ENCODE results near the gene ELK4. TPM values are rescaled to one million over a fixed set of nuclear protein-coding genes. Genes with fewer than 3 reads are reported as not detected.

Gene ELK4
- total and polyA plus RNA-seq, 2 of the 13 experiments (the other 11 are each of a cell fraction or from before 2014, with no cell fraction given), result 8.3 to 13.1 TPM

DNA sequence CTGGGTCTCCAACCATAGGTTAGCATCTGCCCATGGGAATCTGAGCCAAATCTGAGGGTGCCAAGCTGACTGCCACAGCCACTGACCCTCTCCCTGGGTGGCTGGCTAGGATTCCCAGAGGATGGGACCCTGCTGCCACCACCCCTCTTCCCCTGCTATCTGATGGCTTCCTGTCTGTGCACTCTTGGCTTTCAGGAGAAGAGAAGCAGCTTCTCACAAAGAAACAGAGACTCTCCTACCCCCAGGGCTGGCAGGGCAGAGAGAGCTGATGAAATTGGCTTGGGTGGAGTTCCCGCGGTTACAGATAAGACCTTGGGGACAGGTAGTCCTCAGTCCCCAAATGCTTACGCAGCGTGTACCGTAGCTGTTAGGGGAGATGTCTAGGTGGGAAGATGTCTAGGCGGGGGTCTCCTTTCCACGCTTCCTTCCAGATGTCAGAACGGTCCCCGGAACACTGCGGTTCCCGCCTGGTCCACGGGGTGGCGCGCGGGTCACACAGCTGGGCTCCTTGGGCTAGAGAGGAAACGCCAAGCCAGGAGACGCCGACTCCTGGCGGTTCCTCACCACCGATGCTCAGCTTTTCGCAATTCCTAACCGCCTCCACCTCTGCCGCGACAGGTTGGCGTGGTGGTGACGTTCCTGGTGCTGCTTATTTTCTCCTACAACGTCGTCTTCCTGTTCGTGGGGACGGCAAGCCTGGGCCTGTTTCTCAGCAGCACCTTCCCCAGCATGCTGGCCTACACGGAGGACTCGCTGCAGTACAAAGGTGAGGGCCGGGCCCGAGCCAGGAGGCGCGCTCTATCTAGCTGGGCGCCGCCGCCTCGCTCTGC lies 40.1 kb downstream of the ELK4 start (continued):
- TF ChIP-seq, protein P1, sequence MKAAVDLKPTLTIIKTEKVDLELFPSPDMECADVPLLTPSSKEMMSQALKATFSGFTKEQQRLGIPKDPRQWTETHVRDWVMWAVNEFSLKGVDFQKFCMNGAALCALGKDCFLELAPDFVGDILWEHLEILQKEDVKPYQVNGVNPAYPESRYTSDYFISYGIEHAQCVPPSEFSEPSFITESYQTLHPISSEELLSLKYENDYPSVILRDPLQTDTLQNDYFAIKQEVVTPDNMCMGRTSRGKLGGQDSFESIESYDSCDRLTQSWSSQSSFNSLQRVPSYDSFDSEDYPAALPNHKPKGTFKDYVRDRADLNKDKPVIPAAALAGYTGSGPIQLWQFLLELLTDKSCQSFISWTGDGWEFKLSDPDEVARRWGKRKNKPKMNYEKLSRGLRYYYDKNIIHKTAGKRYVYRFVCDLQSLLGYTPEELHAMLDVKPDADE (CRISPR knock-in tag; IDR thresholded peaks at IDR 0.05), result 0 out of 2 replicates have a peak, but pooled peaks have one; percentile 51
- TF ChIP-seq STAT5B (CRISPR knock-in tag; IDR thresholded peaks at IDR 0.05) (no peak), KMT2A (CRISPR knock-in tag; IDR thresholded peaks at IDR 0.05) (peak; percentile 66), ZNF7 (CRISPR knock-in tag; IDR thresholded peaks at IDR 0.05) (no peak), KLF6 (CRISPR knock-in tag; IDR thresholded peaks at IDR 0.05) (0 out of 2 replicates have a peak, but pooled peaks have one; percentile 31), PLRG1 (conservative IDR thresholded peaks at IDR 0.05) (no peak), DPF2 (CRISPR knock-in tag; IDR thresholded peaks at IDR 0.05; ENCODE audit: borderline replicate concordance, low read depth) (no peak), MAFG (CRISPR knock-in tag; IDR thresholded peaks at IDR 0.05) (no peak), ZNF660 (CRISPR knock-in tag; IDR thresholded peaks at IDR 0.05; ENCODE audit: borderline replicate concordance, low read depth) (no peak), SRSF9 (IDR thresholded peaks at IDR 0.05; ENCODE audit: borderline replicate concordance, insufficient read depth, low read depth, low read length, poor library complexity, severe bottlenecking) (no peak), ZFP41 (CRISPR knock-in tag; IDR thresholded peaks at IDR 0.05; ENCODE audit: borderline replicate concordance) (0 out of 2 replicates have a peak, but pooled peaks have one; percentile 22), MED8 (CRISPR knock-in tag; IDR thresholded peaks at IDR 0.05; ENCODE audit: insufficient replicate concordance) (no peak), KDM5A (IDR thresholded peaks at IDR 0.05; ENCODE audit: borderline replicate concordance, low read length) (no peak), MXI1 (IDR thresholded peaks at IDR 0.05; ENCODE audit: borderline replicate concordance, low read depth, low read length) (peak; percentile 53; the same call in 1 of the 3 replicates)
- TF ChIP-seq, protein P2, sequence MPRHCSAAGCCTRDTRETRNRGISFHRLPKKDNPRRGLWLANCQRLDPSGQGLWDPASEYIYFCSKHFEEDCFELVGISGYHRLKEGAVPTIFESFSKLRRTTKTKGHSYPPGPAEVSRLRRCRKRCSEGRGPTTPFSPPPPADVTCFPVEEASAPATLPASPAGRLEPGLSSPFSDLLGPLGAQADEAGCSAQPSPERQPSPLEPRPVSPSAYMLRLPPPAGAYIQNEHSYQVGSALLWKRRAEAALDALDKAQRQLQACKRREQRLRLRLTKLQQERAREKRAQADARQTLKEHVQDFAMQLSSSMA (CRISPR knock-in tag; IDR thresholded peaks at IDR 0.05), result 0 out of 2 replicates have a peak, but pooled peaks have one; percentile 42
- TF ChIP-seq, protein P3, sequence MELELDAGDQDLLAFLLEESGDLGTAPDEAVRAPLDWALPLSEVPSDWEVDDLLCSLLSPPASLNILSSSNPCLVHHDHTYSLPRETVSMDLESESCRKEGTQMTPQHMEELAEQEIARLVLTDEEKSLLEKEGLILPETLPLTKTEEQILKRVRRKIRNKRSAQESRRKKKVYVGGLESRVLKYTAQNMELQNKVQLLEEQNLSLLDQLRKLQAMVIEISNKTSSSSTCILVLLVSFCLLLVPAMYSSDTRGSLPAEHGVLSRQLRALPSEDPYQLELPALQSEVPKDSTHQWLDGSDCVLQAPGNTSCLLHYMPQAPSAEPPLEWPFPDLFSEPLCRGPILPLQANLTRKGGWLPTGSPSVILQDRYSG (CRISPR knock-in tag; IDR thresholded peaks at IDR 0.05), result no peak
- TF ChIP-seq, protein P4, sequence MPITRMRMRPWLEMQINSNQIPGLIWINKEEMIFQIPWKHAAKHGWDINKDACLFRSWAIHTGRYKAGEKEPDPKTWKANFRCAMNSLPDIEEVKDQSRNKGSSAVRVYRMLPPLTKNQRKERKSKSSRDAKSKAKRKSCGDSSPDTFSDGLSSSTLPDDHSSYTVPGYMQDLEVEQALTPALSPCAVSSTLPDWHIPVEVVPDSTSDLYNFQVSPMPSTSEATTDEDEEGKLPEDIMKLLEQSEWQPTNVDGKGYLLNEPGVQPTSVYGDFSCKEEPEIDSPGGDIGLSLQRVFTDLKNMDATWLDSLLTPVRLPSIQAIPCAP (CRISPR knock-in tag; IDR thresholded peaks at IDR 0.05; ENCODE audit: low read depth), result no peak
- TF ChIP-seq, protein P5, sequence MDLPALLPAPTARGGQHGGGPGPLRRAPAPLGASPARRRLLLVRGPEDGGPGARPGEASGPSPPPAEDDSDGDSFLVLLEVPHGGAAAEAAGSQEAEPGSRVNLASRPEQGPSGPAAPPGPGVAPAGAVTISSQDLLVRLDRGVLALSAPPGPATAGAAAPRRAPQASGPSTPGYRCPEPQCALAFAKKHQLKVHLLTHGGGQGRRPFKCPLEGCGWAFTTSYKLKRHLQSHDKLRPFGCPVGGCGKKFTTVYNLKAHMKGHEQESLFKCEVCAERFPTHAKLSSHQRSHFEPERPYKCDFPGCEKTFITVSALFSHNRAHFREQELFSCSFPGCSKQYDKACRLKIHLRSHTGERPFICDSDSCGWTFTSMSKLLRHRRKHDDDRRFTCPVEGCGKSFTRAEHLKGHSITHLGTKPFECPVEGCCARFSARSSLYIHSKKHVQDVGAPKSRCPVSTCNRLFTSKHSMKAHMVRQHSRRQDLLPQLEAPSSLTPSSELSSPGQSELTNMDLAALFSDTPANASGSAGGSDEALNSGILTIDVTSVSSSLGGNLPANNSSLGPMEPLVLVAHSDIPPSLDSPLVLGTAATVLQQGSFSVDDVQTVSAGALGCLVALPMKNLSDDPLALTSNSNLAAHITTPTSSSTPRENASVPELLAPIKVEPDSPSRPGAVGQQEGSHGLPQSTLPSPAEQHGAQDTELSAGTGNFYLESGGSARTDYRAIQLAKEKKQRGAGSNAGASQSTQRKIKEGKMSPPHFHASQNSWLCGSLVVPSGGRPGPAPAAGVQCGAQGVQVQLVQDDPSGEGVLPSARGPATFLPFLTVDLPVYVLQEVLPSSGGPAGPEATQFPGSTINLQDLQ (CRISPR knock-in tag; IDR thresholded peaks at IDR 0.05), result no peak
- TF ChIP-seq, protein P6, sequence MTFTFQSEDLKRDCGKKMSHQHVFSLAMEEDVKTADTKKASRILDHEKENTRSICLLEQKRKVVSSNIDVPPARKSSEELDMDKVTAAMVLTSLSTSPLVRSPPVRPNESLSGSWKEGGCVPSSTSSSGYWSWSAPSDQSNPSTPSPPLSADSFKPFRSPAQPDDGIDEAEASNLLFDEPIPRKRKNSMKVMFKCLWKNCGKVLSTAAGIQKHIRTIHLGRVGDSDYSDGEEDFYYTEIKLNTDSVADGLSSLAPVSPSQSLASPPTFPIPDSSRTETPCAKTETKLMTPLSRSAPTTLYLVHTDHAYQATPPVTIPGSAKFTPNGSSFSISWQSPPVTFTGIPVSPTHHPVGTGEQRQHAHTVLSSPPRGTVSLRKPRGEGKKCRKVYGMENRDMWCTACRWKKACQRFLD (CRISPR knock-in tag; IDR thresholded peaks at IDR 0.05; ENCODE audit: borderline replicate concordance), result no peak
